ENCODE measurements around the gene NETO1.
A peak's percentile ranks its signal among the peaks of the same experiment; 100 is the strongest.

The NETO1 gene

GRCh38 chr18:72768681-72769229, 99.0 kb downstream of the NETO1 start:
- H3K79me2 ChIP-seq (ENCODE audit: low read length), result no peaks in the 10 kb centered on the region
- no peak overlapping the region for H3K27ac ChIP-seq (ENCODE audit: low read length)
- no peaks in the 10 kb centered on the region for H3K9me3 ChIP-seq (ENCODE audit: insufficient read depth, low read length)
- no peaks in the 10 kb centered on the region for H4K20me1 ChIP-seq (ENCODE audit: insufficient read depth, low read length)
- no peak overlapping the region for H3K4me2 ChIP-seq (ENCODE audit: low read length)
- no peaks in the 10 kb centered on the region for H3K4me1 ChIP-seq (ENCODE audit: low read length)
- H3K27me3 ChIP-seq (ENCODE audit: low read depth, low read length), result no peaks in the 10 kb centered on the region
- H2AFZ ChIP-seq (ENCODE audit: low read depth, low read length), result no peak overlapping the region
- H3K4me3 ChIP-seq (ENCODE audit: low read length), result no peak overlapping the region
- H3K36me3 ChIP-seq (replicated peaks; ENCODE audit: low read depth, low read length), result no peaks in the 10 kb centered on the region
- TF ChIP-seq CTCF (IDR thresholded peaks at IDR 0.05; ENCODE audit: low read depth, low read length) (no peak), EZH2phosphoT487 (IDR thresholded peaks at IDR 0.05; ENCODE audit: low read depth) (no peak)
- H3K9ac ChIP-seq (ENCODE audit: low read length), result no peak overlapping the region

- Histone ChIP-seq H3K36me3 (replicated peaks; ENCODE audit: low read depth, low read length) (no peaks in the 10 kb centered on the region), H3K27ac (ENCODE audit: low read length) (no peak overlapping the region), H2AFZ (ENCODE audit: low read depth, low read length) (no peak overlapping the region), H4K20me1 (ENCODE audit: insufficient read depth, low read length) (no peaks in the 10 kb centered on the region), H3K4me3 (ENCODE audit: low read length) (no peak overlapping the region), H3K4me2 (ENCODE audit: low read length) (no peak overlapping the region), H3K9ac (ENCODE audit: low read length) (no peak overlapping the region), H3K9me3 (ENCODE audit: insufficient read depth, low read length) (no peaks in the 10 kb centered on the region), H3K4me1 (ENCODE audit: low read length) (no peaks in the 10 kb centered on the region), H3K79me2 (ENCODE audit: low read length) (no peaks in the 10 kb centered on the region), H3K27me3 (ENCODE audit: low read depth, low read length) (no peaks in the 10 kb centered on the region)
- TF ChIP-seq EZH2phosphoT487 (IDR thresholded peaks at IDR 0.05; ENCODE audit: low read depth) (no peak), CTCF (IDR thresholded peaks at IDR 0.05; ENCODE audit: low read depth, low read length) (peak; percentile 98)
These were observed 105.2 kb downstream of the NETO1 start for GRCh38 chr18:72762515-72763122.

- TF ChIP-seq EZH2phosphoT487 (IDR thresholded peaks at IDR 0.05; ENCODE audit: low read depth) (no peak), CTCF (IDR thresholded peaks at IDR 0.05; ENCODE audit: low read depth, low read length) (no peak)
- H3K9me3 ChIP-seq (ENCODE audit: insufficient read depth, low read length), result no peaks in the 10 kb centered on the region
- no peaks in the 10 kb centered on the region for H3K4me1 ChIP-seq (ENCODE audit: low read length)
- H3K27ac ChIP-seq (ENCODE audit: low read length), result no peak overlapping the region
- H2AFZ ChIP-seq (ENCODE audit: low read depth, low read length), result no peak overlapping the region
- no peak overlapping the region for H3K9ac ChIP-seq (ENCODE audit: low read length)
- no peaks in the 10 kb centered on the region for H3K79me2 ChIP-seq (ENCODE audit: low read length)
- H3K27me3 ChIP-seq (ENCODE audit: low read depth, low read length), result no peaks in the 10 kb centered on the region
- no peak overlapping the region for H3K4me2 ChIP-seq (ENCODE audit: low read length)
- H3K4me3 ChIP-seq (ENCODE audit: low read length), result no peak overlapping the region
- H3K36me3 ChIP-seq (replicated peaks; ENCODE audit: low read depth, low read length), result no peaks in the 10 kb centered on the region
- no peaks in the 10 kb centered on the region for H4K20me1 ChIP-seq (ENCODE audit: insufficient read depth, low read length)
These were observed 115.6 kb downstream of the NETO1 start for GRCh38 chr18:72752220-72752619.

- H3K79me2 ChIP-seq (ENCODE audit: low read length), result no peaks in the 10 kb centered on the region
- no peaks in the 10 kb centered on the region for H3K36me3 ChIP-seq (replicated peaks; ENCODE audit: low read depth, low read length)
- no peak overlapping the region for H3K27ac ChIP-seq (ENCODE audit: low read length)
- H3K9me3 ChIP-seq (ENCODE audit: insufficient read depth, low read length), result no peaks in the 10 kb centered on the region
- H3K4me3 ChIP-seq (ENCODE audit: low read length), result no peak overlapping the region
- H3K4me2 ChIP-seq (ENCODE audit: low read length), result no peak overlapping the region
- no peaks in the 10 kb centered on the region for H3K4me1 ChIP-seq (ENCODE audit: low read length)
- TF ChIP-seq EZH2phosphoT487 (IDR thresholded peaks at IDR 0.05; ENCODE audit: low read depth) (no peak), CTCF (IDR thresholded peaks at IDR 0.05; ENCODE audit: low read depth, low read length) (no peak)
- no peaks in the 10 kb centered on the region for H3K27me3 ChIP-seq (ENCODE audit: low read depth, low read length)
- 0 out of 2 replicates have a peak overlapping the region, but pooled peaks have one; percentile 49 for H2AFZ ChIP-seq (ENCODE audit: low read depth, low read length)
- no peaks in the 10 kb centered on the region for H4K20me1 ChIP-seq (ENCODE audit: insufficient read depth, low read length)
- H3K9ac ChIP-seq (ENCODE audit: low read length), result no peak overlapping the region
These were observed 125.8 kb downstream of the NETO1 start for GRCh38 chr18:72742002-72742401.

Data from OCI-LY3 (cell line).